GM21526 (cell line): ENCODE results near the gene ALDH1A2.

Source experiments
- ATAC-seq: cut with Tn5 transposase; IDR thresholded peaks from one replicate; pipeline ENCODE4 v1.9.1; 2021; ENCODE audit warnings: moderate library complexity; ENCODE audit not compliant: unreplicated experiment, low FRiP score

ALDH1A2 gene

DNA sequence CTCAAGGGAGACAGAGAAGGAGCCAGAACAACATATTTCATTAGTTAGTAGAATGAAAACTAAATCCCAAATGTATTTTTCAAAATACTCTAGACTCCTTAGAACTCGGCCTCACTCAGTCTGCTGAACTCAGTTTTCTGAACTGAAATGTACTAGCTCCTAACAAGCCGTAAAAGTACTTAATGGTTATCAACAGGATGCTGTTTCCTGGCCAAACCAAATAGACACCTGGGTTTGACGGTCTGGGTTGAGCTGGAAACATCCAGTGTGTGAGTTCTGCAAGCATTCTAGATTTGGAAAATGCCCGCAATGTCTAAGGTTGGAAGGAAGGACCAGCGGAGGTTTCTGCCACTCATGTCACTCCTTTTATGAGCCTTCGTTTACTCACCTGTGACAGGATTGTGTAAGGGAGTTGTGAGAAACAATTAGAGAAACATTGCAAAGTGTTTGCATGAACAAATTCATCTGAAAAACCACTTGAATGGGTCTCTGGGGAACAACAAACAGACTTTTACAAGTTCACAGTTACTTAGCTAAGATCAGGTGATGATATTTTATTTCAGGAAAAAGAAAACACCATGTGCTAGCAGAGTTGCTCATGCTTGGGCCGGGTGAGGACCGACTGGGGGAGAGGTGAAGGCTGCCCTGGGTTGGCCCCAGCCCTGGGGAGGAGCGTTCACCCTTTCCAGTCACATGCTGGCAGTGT is 151.0 kb downstream of the ALDH1A2 start:
- no peak for ATAC-seq

DNA sequence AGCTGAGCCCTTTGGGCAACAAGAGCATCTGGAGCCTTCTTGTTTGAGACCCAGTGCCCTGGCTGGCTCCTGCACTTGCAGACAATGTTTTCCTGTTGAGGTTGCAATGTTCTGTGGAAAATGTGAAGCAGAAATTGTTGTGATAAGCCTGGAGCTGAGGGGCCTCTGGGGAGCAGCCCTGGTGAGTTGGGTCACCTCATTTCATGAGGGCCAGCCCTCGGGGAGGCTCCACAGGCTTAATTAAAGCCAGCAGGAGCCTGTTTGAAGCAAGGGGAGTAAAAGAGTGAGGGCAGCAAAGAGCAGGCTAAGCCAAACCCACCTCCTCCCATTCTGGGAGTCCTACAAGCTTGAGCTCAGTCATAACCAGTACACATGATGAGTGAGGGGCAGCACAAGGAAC is 154.3 kb downstream of the ALDH1A2 start:
- no peak for ATAC-seq

DNA sequence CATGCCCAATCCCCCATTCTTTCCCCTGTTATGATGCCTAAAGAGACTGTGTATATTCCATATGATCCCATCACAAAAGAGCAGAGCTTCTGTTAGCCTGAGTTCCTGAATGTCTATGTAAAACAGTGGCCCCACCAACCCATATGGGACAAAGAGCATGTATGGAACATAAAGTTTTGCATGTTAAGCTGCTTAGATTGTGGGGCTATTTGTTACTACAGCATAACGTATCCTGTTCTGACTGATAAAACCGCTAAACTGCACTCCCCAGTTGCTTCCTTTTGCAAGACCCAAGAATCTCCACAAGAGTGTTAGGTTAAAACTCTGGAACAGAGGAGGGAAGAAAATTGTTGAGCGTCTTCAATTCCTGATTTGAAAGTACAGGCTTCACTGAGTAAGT is 154.8 kb downstream of the ALDH1A2 start:
- no peak for ATAC-seq

DNA sequence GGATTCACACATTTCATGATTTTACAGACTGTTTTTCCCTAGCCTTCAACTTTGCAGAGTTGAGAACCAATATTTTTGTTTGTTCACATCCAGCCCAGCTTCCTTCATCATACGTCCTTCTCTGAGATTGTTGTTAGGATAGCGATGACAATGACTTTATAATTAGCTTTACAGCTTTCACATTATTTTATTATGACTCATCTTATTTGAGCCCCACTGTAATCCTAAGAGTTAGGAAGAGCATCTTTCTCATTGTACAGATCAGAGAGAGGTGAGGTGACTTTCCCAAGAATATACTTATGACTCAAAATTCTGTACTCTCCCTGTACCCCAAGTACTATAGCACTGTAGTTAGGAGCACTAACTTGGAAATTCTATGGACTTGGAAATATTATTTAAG is 156.1 kb downstream of the ALDH1A2 start:
- ATAC-seq = no peak

DNA sequence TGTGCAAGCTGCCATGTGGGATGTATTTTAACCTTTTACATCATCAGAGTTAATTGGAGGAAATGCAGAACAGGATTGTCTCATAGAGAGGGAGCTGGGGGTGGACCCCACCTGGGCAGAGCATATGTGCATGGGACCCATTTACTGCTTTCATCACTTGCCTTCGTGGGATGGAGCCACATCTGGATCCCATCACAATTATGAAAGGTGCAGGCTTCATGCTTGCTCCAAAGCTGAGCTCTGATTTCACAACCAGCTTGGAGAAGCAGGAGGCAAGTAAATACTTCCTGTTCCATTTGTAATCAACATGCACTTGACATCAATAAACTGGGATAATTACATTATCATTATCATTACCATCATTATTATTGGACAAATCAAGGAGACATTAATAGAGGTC is 161.9 kb downstream of the ALDH1A2 start:
- ATAC-seq = no peak
